Endothelial cell of coronary artery (primary cell): Measurements from ENCODE around the gene EXOSC6. TPM values are rescaled to one million over a fixed set of nuclear protein-coding genes. Genes with fewer than 3 reads are reported as not detected.

Experiments used
- total RNA-seq: library from RNA; depleted of rRNA; stranded (reverse); fragments of >200 nt; gene quantifications from 2 replicates; pipeline ENCODE4 v1.2.3, GENCODE V29; 2014

Gene EXOSC6
- total RNA-seq, result 29.6 and 33.0 TPM in 2 replicates

DNA sequence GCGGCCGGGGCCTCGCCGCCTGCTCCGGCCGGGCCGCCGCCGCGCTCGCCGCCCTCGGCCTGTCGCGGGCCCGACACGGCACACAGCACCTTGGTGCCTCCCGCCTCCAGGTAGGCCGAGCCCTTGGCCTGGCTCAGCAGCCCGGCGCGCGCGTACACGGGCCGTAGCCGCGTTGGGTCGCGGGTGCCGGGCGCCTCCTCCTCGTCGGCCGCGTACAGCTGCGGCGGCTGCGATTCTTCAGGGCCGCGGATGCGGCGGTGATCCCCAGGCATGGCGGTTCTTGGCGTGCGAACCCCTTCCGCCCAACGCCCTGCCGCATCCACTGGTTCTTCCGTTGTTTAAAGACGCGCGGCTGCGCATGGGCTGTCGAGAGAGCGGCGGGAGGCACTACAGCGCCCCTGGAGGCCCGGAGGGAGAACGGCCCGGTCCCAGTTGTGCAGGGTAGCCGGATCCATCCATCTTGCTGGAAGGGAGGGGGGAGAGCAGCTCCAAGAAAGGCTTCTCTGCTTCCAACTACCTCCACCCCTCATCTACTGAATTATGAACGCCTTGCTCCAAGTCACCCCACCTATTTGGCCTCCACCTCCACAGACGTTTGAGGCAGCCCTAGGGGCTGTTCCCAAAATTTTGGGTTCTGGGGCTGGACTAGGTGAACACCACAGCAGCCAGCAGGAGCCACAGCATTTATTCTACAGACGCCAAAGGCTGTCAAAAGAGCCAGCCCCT lies at the start of gene EXOSC6:
Gene EXOSC6, minus strand, starts transcription at position 312 of the 726 bp plus-strand sequence. Its CDS starts 40 bp downstream, at position 272.

DNA sequence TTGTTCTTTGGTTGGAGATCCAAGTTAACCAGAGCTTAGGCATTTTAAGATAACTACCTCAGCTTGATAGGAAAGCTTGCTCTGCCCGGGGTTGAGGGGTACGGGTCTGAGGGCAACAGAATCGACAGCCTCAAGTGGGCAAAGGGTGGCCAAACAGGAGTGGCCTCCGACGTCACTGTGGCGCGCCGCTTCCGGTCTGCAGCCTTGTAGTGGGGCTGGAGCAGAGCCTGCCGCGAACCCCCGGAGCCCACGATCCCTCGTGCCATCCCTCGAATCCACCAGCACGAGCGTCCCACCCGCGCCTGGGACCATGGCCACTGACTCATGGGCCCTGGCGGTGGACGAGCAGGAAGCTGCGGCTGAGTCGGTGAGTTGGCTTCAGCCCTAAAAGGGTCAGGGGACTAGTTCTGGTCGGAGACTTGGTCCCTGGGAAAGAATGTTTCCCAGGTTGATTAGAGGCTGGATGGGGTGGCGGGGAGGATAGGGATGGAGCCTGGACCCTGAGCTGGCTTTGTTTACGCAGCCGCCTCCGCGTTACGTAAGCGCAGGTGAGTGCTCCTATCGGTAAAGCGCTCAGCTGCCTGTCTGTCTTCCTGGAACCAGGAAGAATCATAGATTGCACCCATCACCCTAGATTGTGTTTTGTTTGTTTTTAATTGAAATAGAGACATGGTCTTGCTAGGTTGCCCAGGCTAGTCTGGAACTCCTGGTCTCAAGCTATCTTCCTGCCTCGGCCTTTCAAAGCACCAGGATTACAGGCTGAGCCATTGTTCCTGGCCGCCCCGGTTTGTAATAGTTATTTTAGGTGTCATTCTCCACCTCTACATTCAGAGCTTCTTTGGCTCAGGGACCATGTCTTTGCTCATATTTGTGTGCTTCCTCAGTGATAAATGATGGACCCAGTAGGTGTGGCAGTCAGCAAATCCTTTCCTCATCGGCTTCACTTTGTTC lies 47.5 kb upstream of the EXOSC6 start, which contains the start of gene DDX19B:
Gene DDX19B, plus strand, starts transcription at position 199 of the 951 bp plus-strand sequence. Its CDS starts 112 bp downstream, at position 311.

DNA sequence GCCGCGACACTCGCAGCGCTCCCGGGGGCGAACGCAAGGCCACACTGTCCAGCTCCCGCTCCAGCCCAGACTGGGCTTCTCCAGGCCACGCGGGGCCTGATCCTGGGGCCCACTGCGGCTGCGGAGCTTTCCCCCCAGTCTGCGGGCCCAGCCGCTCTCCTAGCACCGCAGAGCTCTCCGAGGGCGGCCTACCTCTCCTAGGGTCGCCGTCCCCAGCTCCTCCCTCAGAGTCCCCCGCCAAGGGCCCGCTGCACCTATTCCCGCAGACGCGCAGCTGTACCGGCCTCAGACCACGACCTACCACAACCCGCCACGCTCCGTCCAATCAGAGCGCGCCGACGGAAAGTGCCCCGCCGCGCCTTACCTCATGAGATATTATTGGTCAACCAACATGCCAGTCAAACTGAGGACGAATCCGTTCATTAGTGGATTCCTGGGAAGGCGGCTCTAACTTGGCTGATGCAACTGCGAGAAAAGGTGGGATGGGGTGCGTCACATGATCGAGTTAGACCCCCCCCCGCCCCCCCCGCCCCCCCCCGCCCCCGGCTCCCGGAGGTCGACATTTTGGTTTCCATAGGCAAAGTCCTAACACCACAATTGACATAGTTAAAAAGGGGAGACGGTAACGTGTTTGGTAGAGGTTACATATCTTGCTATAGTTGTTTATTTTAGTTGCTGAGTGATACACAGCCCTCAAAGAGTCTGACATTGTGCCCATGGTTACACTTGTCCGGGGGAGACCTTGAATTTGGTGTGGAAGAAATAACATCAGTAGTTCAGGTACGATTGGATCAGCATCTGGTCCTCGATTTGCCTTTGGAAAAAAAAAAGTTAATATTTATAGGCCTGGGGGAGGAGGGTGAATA lies 37.7 kb upstream of the EXOSC6 start, which contains the start of gene AARS1:
Gene AARS1, minus strand, starts transcription at position 278 of the 866 bp plus-strand sequence. CDS start 6,743 bp downstream, outside the sequence.

Other genes with a start within 250 kb of the EXOSC6 start
- 16.6 and 24.4 TPM in 2 replicates for gene PDPR, start 137.6 kb downstream of the EXOSC6 start, total RNA-seq
- 0.19 TPM in 1 of 2 replicates, not detected in the other for gene CLEC18C, start 78.2 kb downstream of the EXOSC6 start, total RNA-seq
- gene AARS1, start 37.6 kb upstream of the EXOSC6 start, total RNA-seq, result 82.2 and 138 TPM in 2 replicates
- gene DDX19B, start 47.2 kb upstream of the EXOSC6 start, total RNA-seq, result 15.2 and 23.9 TPM in 2 replicates
- 31.9 and 36.5 TPM in 2 replicates for gene DDX19A, start 95.0 kb upstream of the EXOSC6 start, total RNA-seq
- gene ST3GAL2, start 187.2 kb upstream of the EXOSC6 start, total RNA-seq, result 32.3 and 42.5 TPM in 2 replicates
- gene FCSK, start 202.7 kb upstream of the EXOSC6 start, total RNA-seq, result 7.3 and 10.0 TPM in 2 replicates